Testis (tissue), 3 donors: Measurements from ENCODE around the gene TRPM3. TPM values are rescaled to one million over a fixed set of nuclear protein-coding genes. Genes with fewer than 3 reads are reported as not detected.
A peak's percentile ranks its signal among the peaks of the same experiment; 100 is the strongest.

Experiments
- DNase-seq: peaks from one replicate; pipeline ENCODE4 v3.0.0-alpha.2; 2019
- H3K27ac ChIP-seq, 2 donors: fragments of 200-600 bp; sonication (generic); one replicate each; pipeline ENCODE4 v1.5.1; 2019
- H3K27me3 ChIP-seq: fragments of 200-600 bp; sonication (generic); one replicate; pipeline ENCODE4 v1.5.1; 2019
- H3K36me3 ChIP-seq: fragments of 200-600 bp; sonication (generic); one replicate; pipeline ENCODE4 v1.5.1; 2017; ENCODE audit warnings: low read depth; ENCODE audit errors: missing control alignments
- H3K4me1 ChIP-seq: fragments of 200-600 bp; sonication (generic); one replicate; pipeline ENCODE4 v1.5.1; 2019
- H3K4me3 ChIP-seq, 2 donors: fragments of 200-600 bp; sonication (generic); one replicate each; pipeline ENCODE4 v1.5.1; 2017 to 2019
- H3K9me3 ChIP-seq: fragments of 200-600 bp; sonication (generic); one replicate; pipeline ENCODE4 v1.5.1; 2017
- POLR2A ChIP-seq: fragments of 450-650 bp; IDR thresholded peaks from one replicate; pipeline ENCODE4 v1.6.1; 2017; ENCODE audit warnings: antibody characterized with exemption, mild to moderate bottlenecking, moderate library complexity
- WGBS, 2 donors: methylation state at CpG; one replicate each; pipeline ENCODE4 v1.1.5; 2018; 5-methylcytosine and 5-hydroxymethylcytosine counted together
- intact Hi-C: fragments of 100-400 bp; cut with DNase I; formaldehyde crosslinking; loops from one replicate; pipeline ENCODE4 v1.15.1; 2023; ENCODE audit warnings: low total_unique reads
- polyA plus RNA-seq: library from polyadenylated mRNA; stranded (reverse); fragments of 350-450 nt; fragmentation: Illumina TruSeq; extraction: RNeasy Lipid Tissue Mini Kit (QIAGEN cat#74804); gene quantifications from one replicate; pipeline ENCODE4 v1.2.3, GENCODE V29; 2014; ENCODE audit warnings: low read depth, low replicate concordance; ENCODE audit not compliant: insufficient read depth
- total RNA-seq, 2 donors: library from RNA; depleted of rRNA; stranded (reverse); fragments of >200 nt; gene quantifications; one replicate each; pipeline ENCODE4 v1.2.3, GENCODE V29; 2016
- TF ChIP-seq, protein P1 (sequence below), 3 experiments: fragments of 450-650 bp in 2 of 3; fragments of 200-600 bp in 1 of 3; sonication (generic) in 1 of 3; IDR thresholded peaks; one replicate each; pipeline ENCODE4 v1.5.1; 2016 to 2019; ENCODE audit warnings: antibody characterized with exemption in 3 of 3, mild to moderate bottlenecking in 2 of 3, moderate library complexity in 1 of 3

The TRPM3 gene
- total and polyA plus RNA-seq, 3 donors from 2014 or later, result 4.1 to 54.3 (median 43.9) TPM

DNA sequence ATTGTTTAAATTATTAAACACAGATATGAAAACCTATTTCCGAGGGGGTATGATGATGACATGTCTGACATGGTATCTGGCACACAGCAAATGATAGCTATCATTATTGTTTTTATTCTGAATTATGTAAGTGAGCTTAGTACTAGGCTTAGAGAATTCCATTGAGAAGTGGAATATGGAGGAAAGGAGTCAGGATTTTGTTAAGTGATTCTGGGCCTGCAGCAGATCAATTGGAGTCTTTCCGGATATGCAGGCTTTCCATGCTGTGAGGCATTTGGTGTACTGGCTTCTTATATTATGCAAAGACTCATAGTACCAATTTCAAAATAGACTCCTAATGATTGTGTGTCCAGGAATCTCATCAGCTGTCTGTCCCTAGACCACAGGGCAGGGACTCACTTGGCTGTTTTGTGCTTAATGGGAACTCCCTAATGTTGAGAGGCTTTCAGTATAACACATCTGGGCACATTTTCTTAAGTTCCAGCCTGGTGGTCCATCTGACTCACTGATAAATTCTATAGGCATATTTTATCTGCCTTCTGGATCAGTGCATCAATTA lies 527.0 kb downstream of the TRPM3 start:
- no peak for DNase-seq
- 94 to 98% methylated on average over 2 of the region's 2 CpGs for WGBS, 2 donors
- no peaks in the 10 kb centered on the region for H3K36me3 ChIP-seq
- peaks cover 2% of the 10 kb centered on the region for H3K4me1 ChIP-seq
- H3K4me3 ChIP-seq, result no peak overlapping the region
- H3K27me3 ChIP-seq, result no peaks in the 10 kb centered on the region
- intact Hi-C loops, result no loop called here
- H3K9me3 ChIP-seq, result no peaks in the 10 kb centered on the region
- TF ChIP-seq, protein P1, sequence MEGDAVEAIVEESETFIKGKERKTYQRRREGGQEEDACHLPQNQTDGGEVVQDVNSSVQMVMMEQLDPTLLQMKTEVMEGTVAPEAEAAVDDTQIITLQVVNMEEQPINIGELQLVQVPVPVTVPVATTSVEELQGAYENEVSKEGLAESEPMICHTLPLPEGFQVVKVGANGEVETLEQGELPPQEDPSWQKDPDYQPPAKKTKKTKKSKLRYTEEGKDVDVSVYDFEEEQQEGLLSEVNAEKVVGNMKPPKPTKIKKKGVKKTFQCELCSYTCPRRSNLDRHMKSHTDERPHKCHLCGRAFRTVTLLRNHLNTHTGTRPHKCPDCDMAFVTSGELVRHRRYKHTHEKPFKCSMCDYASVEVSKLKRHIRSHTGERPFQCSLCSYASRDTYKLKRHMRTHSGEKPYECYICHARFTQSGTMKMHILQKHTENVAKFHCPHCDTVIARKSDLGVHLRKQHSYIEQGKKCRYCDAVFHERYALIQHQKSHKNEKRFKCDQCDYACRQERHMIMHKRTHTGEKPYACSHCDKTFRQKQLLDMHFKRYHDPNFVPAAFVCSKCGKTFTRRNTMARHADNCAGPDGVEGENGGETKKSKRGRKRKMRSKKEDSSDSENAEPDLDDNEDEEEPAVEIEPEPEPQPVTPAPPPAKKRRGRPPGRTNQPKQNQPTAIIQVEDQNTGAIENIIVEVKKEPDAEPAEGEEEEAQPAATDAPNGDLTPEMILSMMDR (IDR thresholded peaks at IDR 0.05), result no peak
- no peak for TF ChIP-seq POLR2A
- no peak overlapping the region for H3K27ac ChIP-seq

DNA sequence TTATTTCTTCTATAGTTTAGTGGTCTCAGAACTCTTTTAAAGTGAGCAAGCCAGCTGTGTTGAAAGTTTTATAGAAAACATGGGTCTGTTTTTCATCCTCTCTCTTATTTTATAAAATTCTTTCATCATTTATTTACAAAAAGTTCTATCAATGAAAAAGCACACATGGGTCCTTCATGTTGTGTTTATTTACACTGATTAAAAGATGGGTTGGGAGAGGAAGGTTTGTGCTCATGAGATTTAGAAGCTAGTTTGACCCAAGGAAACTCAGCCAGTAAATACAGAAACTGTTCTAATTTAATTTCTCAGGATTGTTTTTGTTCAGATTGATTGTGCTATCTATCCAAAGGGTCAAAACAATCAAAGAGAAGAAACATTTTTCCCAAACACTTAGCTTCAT lies 528.2 kb downstream of the TRPM3 start:
- Histone ChIP-seq H3K27ac (peak overlapping the region in 1 of 2 donors; percentile 64), H3K27me3 (no peaks in the 10 kb centered on the region), H3K4me1 (peaks cover 6% of the 10 kb centered on the region), H3K4me3 (no peak overlapping the region), H3K9me3 (no peaks in the 10 kb centered on the region), H3K36me3 (no peaks in the 10 kb centered on the region)
- DNase-seq, result no peak
- no peak for TF ChIP-seq POLR2A
- TF ChIP-seq, protein P1 (IDR thresholded peaks at IDR 0.05), result no peak
- intact Hi-C loops, result no loop called here

DNA sequence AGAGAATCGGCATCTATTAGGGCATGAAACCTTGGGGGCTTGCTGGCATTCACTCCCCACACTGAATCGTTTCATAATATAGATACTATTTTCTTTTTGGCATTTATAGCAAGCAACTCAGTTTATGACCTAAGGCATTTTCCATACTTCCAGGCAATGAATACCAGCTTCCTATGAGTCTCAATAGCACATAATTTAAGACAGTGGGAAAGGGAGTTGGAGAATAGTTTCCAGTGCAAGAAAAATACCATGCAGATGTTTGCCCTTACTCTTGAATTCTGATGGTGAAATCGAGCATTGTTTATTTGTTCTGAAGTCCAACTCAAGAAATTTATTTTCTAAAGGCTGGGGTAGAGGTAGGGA lies 531.1 kb downstream of the TRPM3 start:
- Histone ChIP-seq H3K4me3 (no peak overlapping the region), H3K27ac (peak overlapping the region in 1 of 2 donors; percentile 74), H3K4me1 (peaks cover 10% of the 10 kb centered on the region), H3K27me3 (no peaks in the 10 kb centered on the region), H3K36me3 (no peaks in the 10 kb centered on the region), H3K9me3 (no peaks in the 10 kb centered on the region)
- 68% methylated on average over 3 of the region's 3 CpGs for WGBS, 2 donors
- no peak for DNase-seq
- TF ChIP-seq, protein P1 (IDR thresholded peaks at IDR 0.05), result no peak
- no peak for TF ChIP-seq POLR2A
- intact Hi-C loops, result no loop called here

DNA sequence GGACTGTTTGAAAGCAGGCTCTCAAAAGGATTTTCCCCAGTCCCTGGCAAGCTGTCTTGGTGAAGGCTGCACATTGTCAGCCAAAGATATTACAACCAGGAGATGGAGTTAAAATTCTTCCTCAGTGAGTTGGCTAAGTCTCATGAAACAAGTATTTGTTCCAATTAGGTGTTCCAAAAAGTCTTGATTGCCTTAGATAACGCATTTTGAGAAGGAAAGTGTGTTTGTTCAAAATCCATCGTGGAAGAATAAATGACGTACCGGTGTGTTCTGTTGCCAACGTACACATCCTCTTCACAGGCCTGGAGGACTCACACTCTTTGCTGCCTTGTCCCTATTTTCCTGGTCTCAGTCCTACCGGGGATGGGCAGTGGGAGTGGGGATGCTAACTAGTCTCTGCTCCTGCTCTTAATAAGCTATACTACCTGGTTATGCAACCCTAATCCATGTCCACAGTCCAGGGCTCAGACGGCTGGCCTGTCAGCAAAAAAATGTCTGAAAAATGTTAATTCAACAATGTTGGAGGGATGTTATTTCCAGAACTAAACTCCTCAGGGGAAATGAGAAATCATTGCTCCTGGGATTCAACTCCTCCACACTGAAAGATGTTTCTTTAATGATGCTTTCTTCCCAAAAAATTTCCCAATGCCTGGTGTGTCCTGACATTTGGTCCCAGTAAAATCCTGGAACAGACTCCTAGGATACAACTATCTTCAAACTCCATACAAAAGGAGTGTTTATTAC lies 531.7 kb downstream of the TRPM3 start:
- intact Hi-C loops, result loop anchor here (5.0 kb wide), 1 partner anchor 102 kb away; no protein-coding TSS in a partner anchor
- Histone ChIP-seq H3K27me3 (no peaks in the 10 kb centered on the region), H3K9me3 (no peaks in the 10 kb centered on the region), H3K4me1 (peaks cover 10% of the 10 kb centered on the region), H3K4me3 (no peak overlapping the region), H3K36me3 (no peaks in the 10 kb centered on the region), H3K27ac (peak overlapping the region in 1 of 2 donors; percentile 74)
- no peak for DNase-seq
- 58 to 62% methylated on average over 7 of the region's 7 CpGs for WGBS, 2 donors
- TF ChIP-seq, protein P1 (IDR thresholded peaks at IDR 0.05), result no peak
- TF ChIP-seq POLR2A, result no peak
